Cardiac muscle cell (in vitro differentiated cells and primary cell): ENCODE measurements around the gene SPTLC3. TPM values are rescaled to one million over a fixed set of nuclear protein-coding genes. Genes with fewer than 3 reads are reported as not detected.

Source experiments
- DNase-seq, 2 donors: peaks; one replicate each; pipeline versions ENCODE4 v3.0.0 to v3.0.0-alpha.2; 2010 to 2017; ENCODE audit warnings: low read depth in 1 of 2, low spot score in 1 of 2
- H3K27ac ChIP-seq: fragments of 200-600 bp; sonication (generic); 2 replicates; pipeline ENCODE4 v1.5.1; 2016
- H3K27me3 ChIP-seq: fragments of 200-600 bp; sonication (generic); 2 replicates; pipeline ENCODE4 v1.6.0; 2016; ENCODE audit warnings: control low read depth
- H3K36me3 ChIP-seq: fragments of 200-600 bp; sonication (generic); 2 replicates; pipeline ENCODE4 v1.5.1; 2016; ENCODE audit warnings: control low read depth
- H3K4me1 ChIP-seq: fragments of 200-600 bp; sonication (generic); 2 replicates; pipeline ENCODE4 v1.8.1; 2017; ENCODE audit warnings: low read depth, mild to moderate bottlenecking, mixed run types
- H3K4me3 ChIP-seq: fragments of 200-600 bp; sonication (generic); 2 replicates; pipeline ENCODE4 v1.5.1; 2016; ENCODE audit warnings: mild to moderate bottlenecking
- H3K9me3 ChIP-seq: fragments of 200-600 bp; sonication (generic); 2 replicates; pipeline ENCODE4 v1.5.1; 2017; ENCODE audit warnings: low read depth, mild to moderate bottlenecking, control low read depth
- polyA plus RNA-seq: library from polyadenylated mRNA; unstranded; fragments of >200 nt; fragmentation: Nextera tagmentation; extraction: Ambion mirVana; gene quantifications from 2 replicates; pipeline ENCODE4 v1.2.1, GENCODE V29; 2016
- total RNA-seq: library from RNA; depleted of rRNA; stranded (reverse); fragments of >200 nt; gene quantifications from 2 replicates; pipeline ENCODE4 v1.2.3, GENCODE V29; 2016
- TF ChIP-seq, protein P1 (sequence below): IDR thresholded peaks from 2 replicates; pipeline ENCODE4 v1.5.1; 2012; ENCODE audit warnings: low read depth, mild to moderate bottlenecking, low read length

Gene SPTLC3
- total and polyA plus RNA-seq, 2 experiments from 2014 or later, result 2.2 to 6.2 TPM

DNA sequence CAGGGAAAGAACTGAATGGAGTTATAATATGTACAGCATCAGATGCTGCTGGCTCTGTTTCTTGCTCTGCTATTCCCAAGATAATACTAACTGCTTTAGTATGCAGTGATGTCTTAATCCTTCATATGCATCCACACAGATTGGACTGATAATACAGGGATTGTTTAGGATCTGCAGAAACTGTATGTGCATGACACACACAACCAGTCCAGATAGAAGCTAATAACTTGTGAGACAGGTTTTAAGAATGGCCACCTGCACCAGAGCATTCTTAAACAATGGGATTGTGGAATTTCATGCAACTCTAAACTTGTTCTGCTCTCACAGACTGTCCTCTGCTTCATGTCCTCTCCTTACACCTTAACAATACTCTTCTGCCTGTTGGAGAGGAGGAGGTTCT, 90.9 kb downstream of the SPTLC3 start:
- DNase-seq, result no peak
- H3K4me1 ChIP-seq, result no peaks in the 10 kb centered on the region
- H3K36me3 ChIP-seq, result no peaks in the 10 kb centered on the region
- H3K9me3 ChIP-seq, result no peaks in the 10 kb centered on the region
- TF ChIP-seq, protein P1, sequence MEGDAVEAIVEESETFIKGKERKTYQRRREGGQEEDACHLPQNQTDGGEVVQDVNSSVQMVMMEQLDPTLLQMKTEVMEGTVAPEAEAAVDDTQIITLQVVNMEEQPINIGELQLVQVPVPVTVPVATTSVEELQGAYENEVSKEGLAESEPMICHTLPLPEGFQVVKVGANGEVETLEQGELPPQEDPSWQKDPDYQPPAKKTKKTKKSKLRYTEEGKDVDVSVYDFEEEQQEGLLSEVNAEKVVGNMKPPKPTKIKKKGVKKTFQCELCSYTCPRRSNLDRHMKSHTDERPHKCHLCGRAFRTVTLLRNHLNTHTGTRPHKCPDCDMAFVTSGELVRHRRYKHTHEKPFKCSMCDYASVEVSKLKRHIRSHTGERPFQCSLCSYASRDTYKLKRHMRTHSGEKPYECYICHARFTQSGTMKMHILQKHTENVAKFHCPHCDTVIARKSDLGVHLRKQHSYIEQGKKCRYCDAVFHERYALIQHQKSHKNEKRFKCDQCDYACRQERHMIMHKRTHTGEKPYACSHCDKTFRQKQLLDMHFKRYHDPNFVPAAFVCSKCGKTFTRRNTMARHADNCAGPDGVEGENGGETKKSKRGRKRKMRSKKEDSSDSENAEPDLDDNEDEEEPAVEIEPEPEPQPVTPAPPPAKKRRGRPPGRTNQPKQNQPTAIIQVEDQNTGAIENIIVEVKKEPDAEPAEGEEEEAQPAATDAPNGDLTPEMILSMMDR, result no peak
- H3K27ac ChIP-seq, result no peak overlapping the region
- H3K27me3 ChIP-seq, result no peaks in the 10 kb centered on the region
- H3K4me3 ChIP-seq, result no peak overlapping the region

DNA sequence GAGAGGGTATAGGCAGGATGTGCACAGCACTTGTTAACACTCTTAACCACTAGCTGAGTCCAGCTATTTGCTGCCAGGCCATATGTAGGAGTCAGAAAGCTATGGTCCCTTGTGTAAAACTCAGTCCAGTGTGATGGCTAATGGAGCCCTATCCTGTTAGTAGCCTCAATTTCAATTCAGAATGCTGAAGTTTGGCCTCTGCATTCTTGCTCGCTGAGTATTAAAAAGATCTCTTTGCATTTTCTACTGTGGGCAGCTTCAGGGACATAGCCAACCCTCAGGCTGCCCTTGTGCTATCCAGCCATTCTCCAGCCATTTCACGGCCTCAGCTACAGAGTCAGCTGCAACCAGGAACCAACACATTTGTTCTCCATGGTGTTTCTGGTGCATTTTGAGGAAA, 92.5 kb downstream of the SPTLC3 start:
- H3K27me3 ChIP-seq, result no peaks in the 10 kb centered on the region
- TF ChIP-seq, protein P1, result no peak
- H3K9me3 ChIP-seq, result no peaks in the 10 kb centered on the region
- H3K4me3 ChIP-seq, result no peak overlapping the region
- H3K4me1 ChIP-seq, result no peaks in the 10 kb centered on the region
- H3K36me3 ChIP-seq, result no peaks in the 10 kb centered on the region
- no peak for DNase-seq
- H3K27ac ChIP-seq, result no peak overlapping the region

DNA sequence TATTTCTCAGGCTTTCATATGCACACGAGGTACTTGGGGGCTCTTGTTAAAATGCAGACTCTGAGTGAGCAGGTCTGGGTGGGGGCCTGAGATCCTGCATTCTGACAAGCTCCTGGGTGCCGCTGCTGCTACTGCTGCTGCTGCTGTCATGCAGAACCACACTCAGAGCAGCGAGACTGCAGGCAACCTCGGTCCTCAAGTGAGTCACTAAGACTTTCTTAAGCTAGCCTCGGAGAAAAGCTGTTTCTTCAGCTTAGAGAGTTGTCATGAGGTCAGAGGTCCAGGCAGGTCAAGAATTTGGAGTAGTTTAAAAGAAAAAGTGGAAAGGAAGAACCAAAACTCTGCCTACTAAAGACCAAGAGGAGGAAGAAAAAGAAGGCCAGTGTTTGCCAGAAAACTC, 92.9 kb downstream of the SPTLC3 start:
- Histone ChIP-seq H3K27me3 (no peaks in the 10 kb centered on the region), H3K36me3 (no peaks in the 10 kb centered on the region), H3K27ac (no peak overlapping the region), H3K9me3 (no peaks in the 10 kb centered on the region), H3K4me3 (no peak overlapping the region), H3K4me1 (no peaks in the 10 kb centered on the region)
- TF ChIP-seq, protein P1, result no peak
- peak in 1 of 2 donors; percentile 30 for DNase-seq

DNA sequence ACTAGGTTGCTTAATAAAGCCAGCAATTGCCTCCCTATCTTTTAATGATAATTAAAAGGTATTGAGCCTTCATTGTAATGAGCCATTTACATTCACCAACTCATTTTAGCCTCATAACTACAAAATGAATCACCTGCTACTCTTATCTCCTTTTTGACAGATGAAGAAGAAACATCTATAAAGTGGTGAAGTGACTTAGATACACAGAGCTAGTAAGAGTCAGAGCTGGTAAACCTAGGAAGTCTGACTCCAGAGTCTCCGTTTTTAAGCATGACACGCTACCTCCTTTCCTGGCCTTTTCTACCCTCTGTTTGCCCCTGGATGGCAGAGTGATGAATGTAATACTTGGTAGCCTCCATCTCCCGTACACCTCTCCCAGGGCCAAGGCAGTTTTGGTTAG, 93.5 kb downstream of the SPTLC3 start:
- Histone ChIP-seq H3K4me1 (no peaks in the 10 kb centered on the region), H3K27me3 (no peaks in the 10 kb centered on the region), H3K36me3 (no peaks in the 10 kb centered on the region), H3K9me3 (no peaks in the 10 kb centered on the region), H3K27ac (no peak overlapping the region), H3K4me3 (no peak overlapping the region)
- no peak for DNase-seq
- TF ChIP-seq, protein P1, result no peak

DNA sequence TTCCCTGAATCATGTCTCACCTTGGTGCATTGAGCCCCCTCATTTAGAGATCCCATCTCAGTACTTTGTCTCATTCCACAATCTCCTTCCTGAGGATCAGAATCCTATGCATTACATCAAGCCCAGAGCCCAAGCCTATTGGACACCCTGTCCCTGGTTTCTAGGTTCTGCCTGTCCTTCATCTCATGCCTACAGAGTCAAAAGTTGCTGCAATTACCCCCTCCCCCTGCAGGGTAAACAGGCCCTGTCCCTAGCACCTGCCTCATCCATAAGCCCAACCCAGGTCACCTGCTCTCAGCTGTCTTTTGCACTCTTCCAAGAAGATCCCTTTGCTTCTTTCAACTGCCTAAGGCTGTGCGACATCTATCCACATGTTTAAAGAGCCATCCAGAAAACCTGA, 93.9 kb downstream of the SPTLC3 start:
- Histone ChIP-seq H3K27me3 (no peaks in the 10 kb centered on the region), H3K4me1 (no peaks in the 10 kb centered on the region), H3K9me3 (no peaks in the 10 kb centered on the region), H3K4me3 (no peak overlapping the region), H3K36me3 (no peaks in the 10 kb centered on the region), H3K27ac (no peak overlapping the region)
- TF ChIP-seq, protein P1, result no peak
- no peak for DNase-seq

DNA sequence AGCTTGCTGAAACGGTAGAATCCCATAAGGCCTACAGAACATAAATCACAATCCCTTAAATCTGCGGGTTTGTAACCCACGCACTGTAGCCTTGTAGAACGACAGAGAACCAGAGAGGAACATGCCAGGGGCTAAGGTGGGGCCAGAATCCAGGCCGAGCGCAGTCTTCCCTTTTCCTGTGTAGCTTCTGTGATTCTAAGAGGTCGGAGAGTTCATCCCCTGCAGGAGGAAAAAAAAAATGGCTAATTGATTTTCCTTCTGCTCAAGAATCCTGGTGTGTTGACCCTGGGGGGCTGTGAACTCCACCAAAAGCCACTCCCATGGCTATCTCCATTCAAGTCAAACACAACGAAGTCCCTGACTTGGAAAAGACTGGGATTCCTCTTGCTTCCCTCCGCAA, 96.3 kb downstream of the SPTLC3 start:
- no peak for DNase-seq
- Histone ChIP-seq H3K4me1 (peaks cover under 1% of the 10 kb centered on the region), H3K9me3 (no peaks in the 10 kb centered on the region), H3K27me3 (no peaks in the 10 kb centered on the region), H3K4me3 (no peak overlapping the region), H3K27ac (no peak overlapping the region), H3K36me3 (no peaks in the 10 kb centered on the region)
- TF ChIP-seq, protein P1, result no peak
